WTC11 (cell line): ENCODE results near the gene PSD2. TPM values are rescaled to one million over a fixed set of nuclear protein-coding genes. Genes with fewer than 3 reads are reported as not detected.

Experiments
- ATAC-seq: fragments of 200-7000 bp; cut with Tn5 transposase; 2 replicates; pipeline ENCODE4 v1.10.0; 2021; ENCODE audit warnings: mild to moderate bottlenecking, moderate library complexity
- CTCF ChIA-PET: fragments of 300-600 bp; sonication (Branson Sonifier 250); formaldehyde crosslinking; loops from one replicate; lab custom pipeline; 2021; ENCODE audit warnings: antibody characterized with exemption; lab: Charles Lee
- POLR2A ChIA-PET: fragments of 350-600 bp; sonication (Branson Sonifier 250); formaldehyde crosslinking; loops from one replicate; lab custom pipeline; 2021; ENCODE audit warnings: antibody characterized with exemption; lab: Charles Lee
- DNase-seq: peaks from one replicate; pipeline ENCODE4 v3.0.0; 2021; ENCODE audit warnings: low spot score
- H3K27ac Mint-ChIP-seq: 2 replicates; pipeline ENCODE4 v1.8.0; 2021; ENCODE audit warnings: mixed read lengths
- H3K27me3 Mint-ChIP-seq: 2 replicates; pipeline ENCODE4 v1.8.0; 2021; ENCODE audit warnings: low read depth, mild to moderate bottlenecking, moderate library complexity, mixed read lengths
- H3K36me3 Mint-ChIP-seq: 2 replicates; pipeline ENCODE4 v1.8.0; 2021; ENCODE audit warnings: mixed read lengths
- H3K4me1 Mint-ChIP-seq: 2 replicates; pipeline ENCODE4 v1.8.0; 2022; ENCODE audit warnings: mixed read lengths
- H3K4me3 Mint-ChIP-seq: 2 replicates; pipeline ENCODE4 v1.8.0; 2021; ENCODE audit warnings: mild to moderate bottlenecking, moderate library complexity, mixed read lengths
- H3K9me3 Mint-ChIP-seq: 2 replicates; pipeline ENCODE4 v1.8.0; 2021; ENCODE audit warnings: mixed read lengths
- ATF3 ChIP-seq: sonication (generic); formaldehyde crosslinking; conservative IDR thresholded peaks from 2 replicates; pipeline ENCODE4 v1.8.1; 2022; ENCODE audit warnings: mild to moderate bottlenecking, missing genetic modification reagents
- CDX4 ChIP-seq: fragments of 250-450 bp; sonication (Bioruptor Pico); IDR thresholded peaks from 2 replicates; pipeline ENCODE4 v1.9.0; 2021; ENCODE audit warnings: moderate library complexity, mild to moderate bottlenecking, inconsistent platforms, borderline replicate concordance
- E2F1 ChIP-seq: sonication (generic); formaldehyde crosslinking; IDR thresholded peaks from 2 replicates; pipeline ENCODE4 v1.8.0; 2022; ENCODE audit warnings: mild to moderate bottlenecking, missing genetic modification reagents
- ELF4 ChIP-seq: sonication (generic); formaldehyde crosslinking; IDR thresholded peaks from 2 replicates; pipeline ENCODE4 v1.8.1; 2022; ENCODE audit warnings: low read depth, mild to moderate bottlenecking, moderate library complexity, missing genetic modification reagents
- EMX1 ChIP-seq: fragments of 250-450 bp; sonication (Bioruptor Pico); IDR thresholded peaks from 2 replicates; pipeline ENCODE4 v1.8.0; 2021; ENCODE audit warnings: mild to moderate bottlenecking
- FOXP4 ChIP-seq: sonication (generic); formaldehyde crosslinking; IDR thresholded peaks from 2 replicates; pipeline ENCODE4 v1.8.0; 2022; ENCODE audit warnings: mild to moderate bottlenecking, missing genetic modification reagents
- GABPB1 ChIP-seq: sonication (generic); formaldehyde crosslinking; IDR thresholded peaks from 2 replicates; pipeline ENCODE4 v1.8.1; 2023; ENCODE audit warnings: mild to moderate bottlenecking, missing genetic modification reagents
- GTF2I ChIP-seq: fragments of 250-450 bp; sonication (Bioruptor Pico); conservative IDR thresholded peaks from 2 replicates; pipeline ENCODE4 v1.4.0; 2021; ENCODE audit warnings: mild to moderate bottlenecking
- MAX ChIP-seq: sonication (generic); formaldehyde crosslinking; IDR thresholded peaks from 2 replicates; pipeline ENCODE4 v1.8.0; 2022; ENCODE audit warnings: mild to moderate bottlenecking, missing genetic modification reagents
- MXD4 ChIP-seq: fragments of 250-450 bp; sonication (Bioruptor Pico); IDR thresholded peaks from 2 replicates; pipeline ENCODE4 v1.8.0; 2021; ENCODE audit warnings: mild to moderate bottlenecking, moderate library complexity, borderline replicate concordance
- NFATC4 ChIP-seq: fragments of 250-450 bp; sonication (Bioruptor Pico); IDR thresholded peaks from 2 replicates; pipeline ENCODE4 v1.9.0; 2021; ENCODE audit warnings: mild to moderate bottlenecking
- NR2C2 ChIP-seq: sonication (generic); formaldehyde crosslinking; IDR thresholded peaks from 2 replicates; pipeline ENCODE4 v1.8.0; 2022; ENCODE audit warnings: mild to moderate bottlenecking, missing genetic modification reagents
- SMAD4 ChIP-seq: sonication (generic); formaldehyde crosslinking; IDR thresholded peaks from 2 replicates; pipeline ENCODE4 v1.8.0; 2022; ENCODE audit warnings: mild to moderate bottlenecking, missing genetic modification reagents
- SOX15 ChIP-seq: fragments of 250-450 bp; sonication (Bioruptor Pico); IDR thresholded peaks from 2 replicates; pipeline ENCODE4 v1.9.0; 2021; ENCODE audit warnings: mild to moderate bottlenecking
- STAT6 ChIP-seq: sonication (generic); formaldehyde crosslinking; conservative IDR thresholded peaks from 2 replicates; pipeline ENCODE4 v1.8.1; 2023; ENCODE audit warnings: mild to moderate bottlenecking, low read depth, missing genetic modification reagents, moderate library complexity
- TCF7 ChIP-seq: sonication (generic); formaldehyde crosslinking; IDR thresholded peaks from 2 replicates; pipeline ENCODE4 v1.8.0; 2022; ENCODE audit warnings: mild to moderate bottlenecking, low read depth, missing genetic modification reagents, moderate library complexity
- ZBTB43 ChIP-seq: sonication (generic); formaldehyde crosslinking; IDR thresholded peaks from 2 replicates; pipeline ENCODE4 v1.8.1; 2023; ENCODE audit warnings: mild to moderate bottlenecking, missing genetic modification reagents
- ZNF416 ChIP-seq: fragments of 250-450 bp; sonication (Bioruptor Pico); IDR thresholded peaks from 2 replicates; pipeline ENCODE4 v1.9.0; 2021; ENCODE audit warnings: mild to moderate bottlenecking, inconsistent platforms
- total RNA-seq: library from RNA; stranded (reverse); gene quantifications from 3 replicates; pipeline ENCODE4 v1.2.3, GENCODE V29; 2021
- TF ChIP-seq, protein P1 (sequence below): sonication (generic); formaldehyde crosslinking; IDR thresholded peaks from 2 replicates; pipeline ENCODE4 v1.8.0; 2023; ENCODE audit warnings: mild to moderate bottlenecking, missing genetic modification reagents
- TF ChIP-seq, protein P2 (sequence below): sonication (generic); formaldehyde crosslinking; IDR thresholded peaks from 2 replicates; pipeline ENCODE4 v1.8.1; 2023; ENCODE audit warnings: mild to moderate bottlenecking, missing genetic modification reagents, moderate library complexity
- TF ChIP-seq, protein P3 (sequence below): sonication (generic); formaldehyde crosslinking; IDR thresholded peaks from 2 replicates; pipeline ENCODE4 v1.8.1; 2022; ENCODE audit warnings: low read depth, mild to moderate bottlenecking, moderate library complexity, missing genetic modification reagents, borderline replicate concordance

Gene PSD2
- total RNA-seq, 1 experiment from 2014 or later = 0.57 TPM

DNA sequence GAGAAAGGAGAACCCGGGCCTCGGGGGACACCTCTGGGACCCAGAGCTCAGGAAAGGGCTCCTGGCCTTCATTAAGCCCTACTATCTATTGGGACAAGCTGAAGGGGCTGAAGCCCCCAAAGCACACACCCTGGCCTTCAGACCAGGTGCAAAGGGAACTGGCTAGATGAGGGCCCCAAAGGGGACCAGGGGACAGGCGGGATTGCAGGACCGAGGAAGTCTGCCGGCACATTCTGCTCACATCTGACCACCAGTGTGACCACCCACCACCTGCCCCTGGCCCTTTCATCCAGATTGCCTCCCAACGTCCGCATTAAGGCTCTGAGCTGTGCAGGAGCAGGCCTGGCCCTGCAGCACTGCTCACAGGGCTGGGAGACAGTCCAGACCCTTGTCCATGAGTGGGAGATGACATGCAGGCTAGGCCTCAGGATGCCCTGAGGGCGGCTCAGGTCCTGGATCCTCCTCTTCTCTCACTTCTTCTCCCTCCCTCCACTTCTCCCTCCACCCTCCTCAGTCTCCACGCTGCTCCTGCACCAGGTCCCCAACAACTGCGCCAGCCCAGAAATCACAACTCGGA, 19.2 kb downstream of the PSD2 start:
- H3K4me1 Mint-ChIP-seq = peaks cover 4% of the 10 kb centered on the region; the same call in 1 of the 2 replicates
- H3K4me3 Mint-ChIP-seq = no peak overlapping the region
- ChIA-PET POLR2A (no interaction called here), CTCF (interaction anchor here (1.0 to 2.1 kb wide), 3 partner anchors 27 to 154 kb away, joined by 4 to 9 read pairs (median 7); no protein-coding TSS in a partner anchor)
- no peak for DNase-seq
- peaks cover 7% of the 10 kb centered on the region for H3K9me3 Mint-ChIP-seq
- no peaks in the 10 kb centered on the region for H3K36me3 Mint-ChIP-seq
- no peaks in the 10 kb centered on the region; the same call in 1 of the 2 replicates for H3K27me3 Mint-ChIP-seq
- H3K27ac Mint-ChIP-seq = no peak overlapping the region
- no peak for ATAC-seq
- TF ChIP-seq E2F1 (CRISPR knock-in tag) = no peak
- no peak for TF ChIP-seq SOX15 (CRISPR knock-in tag)
- no peak for TF ChIP-seq CDX4 (CRISPR knock-in tag)
- TF ChIP-seq, protein P1, sequence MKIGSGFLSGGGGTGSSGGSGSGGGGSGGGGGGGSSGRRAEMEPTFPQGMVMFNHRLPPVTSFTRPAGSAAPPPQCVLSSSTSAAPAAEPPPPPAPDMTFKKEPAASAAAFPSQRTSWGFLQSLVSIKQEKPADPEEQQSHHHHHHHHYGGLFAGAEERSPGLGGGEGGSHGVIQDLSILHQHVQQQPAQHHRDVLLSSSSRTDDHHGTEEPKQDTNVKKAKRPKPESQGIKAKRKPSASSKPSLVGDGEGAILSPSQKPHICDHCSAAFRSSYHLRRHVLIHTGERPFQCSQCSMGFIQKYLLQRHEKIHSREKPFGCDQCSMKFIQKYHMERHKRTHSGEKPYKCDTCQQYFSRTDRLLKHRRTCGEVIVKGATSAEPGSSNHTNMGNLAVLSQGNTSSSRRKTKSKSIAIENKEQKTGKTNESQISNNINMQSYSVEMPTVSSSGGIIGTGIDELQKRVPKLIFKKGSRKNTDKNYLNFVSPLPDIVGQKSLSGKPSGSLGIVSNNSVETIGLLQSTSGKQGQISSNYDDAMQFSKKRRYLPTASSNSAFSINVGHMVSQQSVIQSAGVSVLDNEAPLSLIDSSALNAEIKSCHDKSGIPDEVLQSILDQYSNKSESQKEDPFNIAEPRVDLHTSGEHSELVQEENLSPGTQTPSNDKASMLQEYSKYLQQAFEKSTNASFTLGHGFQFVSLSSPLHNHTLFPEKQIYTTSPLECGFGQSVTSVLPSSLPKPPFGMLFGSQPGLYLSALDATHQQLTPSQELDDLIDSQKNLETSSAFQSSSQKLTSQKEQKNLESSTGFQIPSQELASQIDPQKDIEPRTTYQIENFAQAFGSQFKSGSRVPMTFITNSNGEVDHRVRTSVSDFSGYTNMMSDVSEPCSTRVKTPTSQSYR (CRISPR knock-in tag) = no peak
- TF ChIP-seq NFATC4 (CRISPR knock-in tag) = no peak
- TF ChIP-seq EMX1 (CRISPR knock-in tag) = no peak
- no peak for TF ChIP-seq SMAD4 (CRISPR knock-in tag)
- no peak for TF ChIP-seq MAX
- no peak for TF ChIP-seq NR2C2 (CRISPR knock-in tag)

DNA sequence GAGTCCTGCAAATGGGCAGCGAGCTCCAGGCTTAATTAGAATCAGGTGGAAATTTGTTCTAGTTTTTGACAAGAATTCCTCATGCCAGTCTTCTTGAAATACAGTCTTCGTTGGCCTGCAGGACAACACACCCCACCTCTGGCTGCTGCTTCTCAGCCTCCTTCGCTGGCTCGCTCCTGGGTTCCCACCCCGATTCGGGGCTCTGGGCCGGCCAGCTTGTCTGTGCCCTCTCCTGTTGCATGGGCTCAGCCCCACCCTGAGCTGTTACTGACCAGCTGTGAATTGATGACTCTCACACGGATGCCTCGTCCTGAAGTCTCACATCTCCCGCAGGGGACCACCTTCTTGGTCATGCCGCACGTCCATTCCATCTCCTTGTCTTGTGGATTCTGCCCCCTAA, 21.0 kb downstream of the PSD2 start:
- POLR2A ChIA-PET = no interaction called here
- CTCF ChIA-PET = interaction anchor here (1.0 to 1.2 kb wide), 2 partner anchors 40 to 41 kb away, joined by 3 read pairs; no protein-coding TSS in a partner anchor
- Mint-ChIP-seq H3K27ac (no peak overlapping the region; the same call in 1 of the 2 replicates), H3K4me1 (peaks cover 4% of the 10 kb centered on the region; the same call in 1 of the 2 replicates), H3K4me3 (no peak overlapping the region), H3K36me3 (no peaks in the 10 kb centered on the region), H3K9me3 (peaks cover 7% of the 10 kb centered on the region), H3K27me3 (no peaks in the 10 kb centered on the region; the same call in 1 of the 2 replicates)
- ATAC-seq (no peak), DNase-seq (peak; percentile 13)
- no peak for TF ChIP-seq GTF2I
- no peak for TF ChIP-seq TCF7 (CRISPR knock-in tag)
- TF ChIP-seq ZBTB43 (CRISPR knock-in tag) = no peak
- no peak for TF ChIP-seq MXD4 (CRISPR knock-in tag)
- TF ChIP-seq ATF3 (CRISPR knock-in tag) = no peak
- TF ChIP-seq, protein P2, sequence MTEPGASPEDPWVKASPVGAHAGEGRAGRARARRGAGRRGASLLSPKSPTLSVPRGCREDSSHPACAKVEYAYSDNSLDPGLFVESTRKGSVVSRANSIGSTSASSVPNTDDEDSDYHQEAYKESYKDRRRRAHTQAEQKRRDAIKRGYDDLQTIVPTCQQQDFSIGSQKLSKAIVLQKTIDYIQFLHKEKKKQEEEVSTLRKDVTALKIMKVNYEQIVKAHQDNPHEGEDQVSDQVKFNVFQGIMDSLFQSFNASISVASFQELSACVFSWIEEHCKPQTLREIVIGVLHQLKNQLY (CRISPR knock-in tag) = no peak
- TF ChIP-seq GABPB1 (CRISPR knock-in tag) = no peak
- no peak for TF ChIP-seq ZNF416 (CRISPR knock-in tag)
- no peak for TF ChIP-seq STAT6 (CRISPR knock-in tag)
- TF ChIP-seq, protein P3, sequence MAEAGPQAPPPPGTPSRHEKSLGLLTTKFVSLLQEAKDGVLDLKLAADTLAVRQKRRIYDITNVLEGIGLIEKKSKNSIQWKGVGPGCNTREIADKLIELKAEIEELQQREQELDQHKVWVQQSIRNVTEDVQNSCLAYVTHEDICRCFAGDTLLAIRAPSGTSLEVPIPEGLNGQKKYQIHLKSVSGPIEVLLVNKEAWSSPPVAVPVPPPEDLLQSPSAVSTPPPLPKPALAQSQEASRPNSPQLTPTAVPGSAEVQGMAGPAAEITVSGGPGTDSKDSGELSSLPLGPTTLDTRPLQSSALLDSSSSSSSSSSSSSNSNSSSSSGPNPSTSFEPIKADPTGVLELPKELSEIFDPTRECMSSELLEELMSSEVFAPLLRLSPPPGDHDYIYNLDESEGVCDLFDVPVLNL (CRISPR knock-in tag) = no peak
- TF ChIP-seq FOXP4 = no peak
- TF ChIP-seq ELF4 (CRISPR knock-in tag) = no peak
